GM19193 (cell line): Measurements from ENCODE around the gene LYPD6B.

Experiments used
- POLR2A ChIP-seq: IDR thresholded peaks from 4 replicates; pipeline ENCODE4 v1.6.1; 2011; ENCODE audit not compliant: insufficient read depth, insufficient read length; ENCODE audit errors: extremely low read depth

The LYPD6B gene

GRCh38 chr2:149236410-149236809, 197.9 kb downstream of the LYPD6B start:
- no peak for TF ChIP-seq POLR2A

GRCh38 chr2:149246186-149246585, 207.7 kb downstream of the LYPD6B start:
- TF ChIP-seq POLR2A = no peak

- TF ChIP-seq POLR2A = no peak
Measured at GRCh38 chr2:149258531-149258930, 220.0 kb downstream of the LYPD6B start.

GRCh38 chr2:149259136-149259535, 220.6 kb downstream of the LYPD6B start:
- no peak for TF ChIP-seq POLR2A

- TF ChIP-seq POLR2A = no peak
Measured at GRCh38 chr2:149261692-149262091, 223.2 kb downstream of the LYPD6B start.
